Activated T-cell treated with anti-CD3 and anti-CD28 coated beads for 4 hours (primary cell): ENCODE measurements around the gene QRFP.
"Not testable (repeated sequence)": the region's sequence is repeated elsewhere in the genome, so short reads cannot be mapped to it uniquely, and the experiment has no call there.

Experiments used
- DNase-seq: peaks from one replicate; pipeline ENCODE4 v3.0.0-alpha.2; 2020

The QRFP gene

DNA sequence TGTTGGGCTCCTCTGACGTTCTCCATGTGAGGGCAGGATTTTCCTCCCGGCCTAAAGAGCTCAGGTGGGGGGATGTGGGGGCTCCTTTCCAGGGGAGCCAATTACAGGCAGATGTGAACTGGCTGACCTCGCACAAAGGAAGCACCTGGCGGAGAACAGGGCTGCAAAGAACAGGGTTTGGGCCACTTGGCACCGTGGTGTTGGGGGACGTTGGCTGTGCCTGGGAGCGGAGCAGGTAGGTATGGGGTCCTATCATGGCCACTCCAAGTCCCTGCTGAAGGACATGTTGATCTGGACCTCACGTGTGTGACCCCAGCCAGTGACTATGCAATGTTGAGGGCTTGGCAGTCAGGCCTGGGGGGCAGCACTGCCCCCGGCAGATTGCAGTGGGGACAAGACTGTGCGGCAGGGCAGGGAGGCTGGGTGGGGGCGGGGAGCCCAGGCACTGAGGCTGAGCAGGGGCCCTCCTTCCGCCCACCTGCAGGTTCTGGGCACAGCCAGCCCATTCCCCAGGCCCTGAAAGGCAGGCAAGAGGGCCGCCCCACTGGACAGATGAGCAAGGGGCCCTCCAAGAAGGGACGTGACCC is 23.0 kb upstream of the QRFP start:
- DNase-seq: no peak

- no peak for DNase-seq
These were observed 22.4 kb upstream of the QRFP start for GRCh38 chr9:130918826-130919558.

- DNase-seq: no peak
These were observed 21.7 kb upstream of the QRFP start for GRCh38 chr9:130918101-130918825.

GRCh38 chr9:130917168-130917960 is 20.8 kb upstream of the QRFP start:
- no peak for DNase-seq

- DNase-seq: no peak
These were observed 18.5 kb upstream of the QRFP start for GRCh38 chr9:130915096-130915447.

DNA sequence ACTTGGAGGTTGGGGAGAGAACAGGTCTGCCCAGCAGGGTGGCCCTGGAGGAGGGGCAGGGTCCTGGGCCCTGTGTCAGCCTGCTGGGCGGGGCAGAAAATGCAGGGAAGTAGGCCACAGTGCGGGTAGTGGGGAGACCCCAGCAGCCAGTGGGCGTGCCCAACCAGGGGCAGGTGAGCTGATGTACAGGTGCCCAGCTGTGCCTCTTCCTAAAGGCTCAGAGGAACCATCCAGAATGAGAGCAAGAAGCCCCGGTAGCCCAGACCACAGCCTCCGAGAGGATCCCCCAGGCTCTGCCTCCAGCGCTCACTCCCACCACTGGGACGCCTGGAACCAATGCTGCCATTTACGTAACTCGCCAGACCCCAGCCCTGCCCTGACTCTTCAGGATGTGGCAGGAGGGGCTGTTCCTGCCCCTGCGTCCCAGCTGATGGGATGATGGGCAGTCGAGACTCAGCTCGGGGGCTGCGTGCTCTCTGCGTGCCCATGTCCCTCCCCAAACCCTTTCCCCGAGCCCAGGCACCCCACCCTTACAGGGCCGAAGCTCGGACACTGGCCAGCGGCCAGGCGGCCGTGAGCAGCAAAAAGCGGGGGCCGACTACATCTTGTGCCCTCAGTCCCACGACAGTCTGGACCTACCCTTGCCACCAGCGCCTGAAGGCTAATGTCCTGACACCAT is 17.9 kb upstream of the QRFP start:
- DNase-seq: no peak

DNA sequence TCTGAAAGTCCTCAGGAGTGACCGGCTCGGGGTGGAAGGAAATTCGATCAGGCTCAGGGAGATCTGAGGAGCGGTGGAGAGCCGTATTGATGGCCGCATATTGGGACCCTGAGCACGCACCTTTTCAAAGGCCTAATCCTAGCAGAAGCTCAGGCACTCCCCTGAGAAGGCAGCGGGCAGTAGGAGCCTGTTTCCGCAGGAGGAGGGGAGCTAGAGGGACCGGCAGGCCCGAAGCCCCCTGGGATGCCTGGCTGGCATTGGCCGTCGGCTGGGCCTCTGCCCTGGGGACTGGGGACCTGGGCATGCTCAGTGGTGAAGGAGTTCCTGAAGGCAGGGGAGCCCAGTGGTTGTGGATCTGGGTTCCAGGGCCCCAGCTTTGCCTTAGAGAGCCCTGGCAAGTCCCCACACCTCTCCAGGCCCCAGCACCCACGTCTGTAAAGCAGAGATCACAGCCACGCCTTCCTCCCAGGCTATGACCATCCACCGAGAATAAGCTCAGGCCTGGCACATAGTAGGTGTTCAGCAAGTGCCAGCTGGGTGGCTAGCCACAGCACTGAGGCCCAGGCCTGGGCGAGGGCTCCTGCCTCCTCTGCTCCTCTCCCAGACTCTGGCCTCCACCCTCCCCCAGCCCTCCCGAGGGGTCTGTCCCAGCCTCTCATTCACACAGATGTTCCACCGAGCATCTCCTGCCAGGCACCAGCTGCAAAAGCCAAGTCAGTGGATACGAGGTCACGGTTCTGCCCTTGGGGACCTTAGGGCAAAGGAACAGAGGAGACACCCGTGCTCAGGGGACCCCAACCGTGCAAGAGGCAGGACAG is 17.2 kb upstream of the QRFP start:
- no peak for DNase-seq

GRCh38 chr9:130912932-130913598 is 16.5 kb upstream of the QRFP start:
- no peak for DNase-seq

DNA sequence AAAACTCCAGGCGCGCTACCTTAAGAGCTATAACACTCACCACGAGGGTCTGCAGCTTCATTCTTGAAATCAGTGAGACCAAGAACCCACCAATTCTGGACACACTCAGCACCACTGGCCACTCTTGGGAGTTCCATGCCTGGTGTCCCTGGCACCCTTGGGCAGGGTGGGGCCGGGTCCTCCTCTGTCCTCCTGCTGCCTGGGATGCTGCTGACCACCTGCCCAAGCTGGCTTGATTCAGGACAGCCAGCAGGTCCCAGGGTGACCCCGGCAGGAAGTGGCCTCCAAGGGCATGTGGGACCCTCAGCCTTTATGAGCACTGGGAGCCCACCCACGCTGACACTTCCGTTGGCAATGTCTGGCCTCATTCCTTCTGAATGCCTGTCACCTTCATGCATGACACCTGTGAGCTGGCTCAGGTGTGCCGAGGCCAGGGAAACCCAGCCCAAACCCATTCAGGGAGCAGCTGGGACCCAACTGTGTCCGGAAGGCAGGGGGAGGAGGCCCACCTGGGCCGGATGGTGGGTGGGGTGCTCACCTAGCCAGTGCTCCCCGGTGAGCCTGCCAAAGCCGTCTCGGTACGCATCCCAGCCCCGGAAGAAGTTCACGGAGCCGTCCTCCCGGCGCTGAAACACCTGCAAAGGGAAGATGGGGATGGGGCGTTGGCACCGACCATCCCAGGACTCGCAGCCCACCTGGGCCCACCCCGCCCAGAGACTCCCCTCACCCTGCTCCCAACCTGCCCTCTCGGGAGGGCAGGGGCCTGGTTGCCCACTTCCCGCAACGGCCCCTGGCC is 14.8 kb upstream of the QRFP start:
- DNase-seq: no peak

- not testable (repeated sequence) for DNase-seq
These were observed 14.1 kb upstream of the QRFP start for GRCh38 chr9:130910670-130911069.

GRCh38 chr9:130910041-130910440 is 13.4 kb upstream of the QRFP start:
- not testable (repeated sequence) for DNase-seq

DNA sequence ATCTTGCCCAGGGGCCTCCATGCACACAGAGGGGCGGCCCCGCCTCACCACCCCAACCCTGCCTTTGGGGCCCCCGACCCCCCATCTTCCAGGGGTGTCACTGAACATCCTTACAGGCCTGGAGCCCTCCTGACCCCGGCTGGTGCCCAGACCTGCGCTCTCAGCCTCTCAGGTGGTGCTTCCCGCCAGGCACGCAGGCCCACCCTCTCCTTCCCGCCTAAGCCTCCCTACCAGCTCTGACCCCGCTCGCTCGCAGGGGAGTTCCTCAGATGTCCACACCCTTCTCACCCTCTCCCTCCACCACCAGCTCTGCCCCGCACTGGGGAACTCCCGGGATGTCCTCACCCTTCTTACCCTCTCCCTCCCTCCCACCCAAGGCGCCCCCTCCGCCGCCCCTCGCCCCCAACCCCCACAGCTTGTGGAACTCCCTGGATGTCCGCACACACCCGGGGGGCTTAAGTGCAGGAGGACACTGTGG is 12.3 kb upstream of the QRFP start:
- no peak for DNase-seq

- DNase-seq: no peak
These were observed 11.7 kb upstream of the QRFP start for GRCh38 chr9:130908146-130908877.

- DNase-seq: no peak
These were observed 10.3 kb upstream of the QRFP start for GRCh38 chr9:130906735-130907416.

DNA sequence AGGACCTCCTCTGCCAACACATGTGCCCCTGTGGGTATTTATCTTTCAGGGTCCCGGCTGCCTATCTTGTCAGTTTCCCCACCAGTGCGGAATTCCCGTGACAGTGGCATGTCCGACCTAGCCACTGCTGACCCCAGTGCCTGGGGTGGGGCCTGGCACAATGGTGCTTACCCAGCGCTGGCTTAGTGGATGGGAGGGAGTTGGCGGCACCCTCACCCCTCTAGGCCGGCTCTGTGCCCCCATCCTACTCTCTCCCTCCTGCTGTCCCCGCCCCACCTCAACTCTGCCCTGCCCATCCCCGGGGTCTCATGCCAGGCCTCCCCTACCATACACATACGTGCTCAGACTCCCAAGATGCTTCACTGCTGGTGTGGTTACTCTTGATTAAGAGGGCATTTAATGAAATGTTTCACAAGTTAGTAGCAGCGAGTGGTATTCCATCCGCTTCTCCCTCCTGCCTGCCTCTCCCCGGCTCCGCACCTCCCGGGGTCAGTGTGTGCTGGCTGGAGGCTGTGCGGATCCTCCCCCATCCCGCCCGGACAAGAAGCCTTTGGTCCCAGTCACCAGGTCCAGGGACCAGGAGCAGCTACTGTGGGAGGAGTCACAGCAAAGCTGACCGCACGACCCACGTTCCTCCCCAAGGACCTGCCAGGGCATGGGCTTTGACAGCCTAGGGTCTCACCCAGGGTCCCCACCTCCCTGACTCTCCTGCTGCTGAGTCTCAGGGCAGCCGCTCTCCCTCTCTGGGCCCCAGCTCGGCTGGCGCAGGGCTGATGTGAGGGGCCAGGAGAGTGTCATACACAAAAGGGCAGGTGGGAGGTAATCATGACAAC is 9.5 kb upstream of the QRFP start:
- no peak for DNase-seq

DNA sequence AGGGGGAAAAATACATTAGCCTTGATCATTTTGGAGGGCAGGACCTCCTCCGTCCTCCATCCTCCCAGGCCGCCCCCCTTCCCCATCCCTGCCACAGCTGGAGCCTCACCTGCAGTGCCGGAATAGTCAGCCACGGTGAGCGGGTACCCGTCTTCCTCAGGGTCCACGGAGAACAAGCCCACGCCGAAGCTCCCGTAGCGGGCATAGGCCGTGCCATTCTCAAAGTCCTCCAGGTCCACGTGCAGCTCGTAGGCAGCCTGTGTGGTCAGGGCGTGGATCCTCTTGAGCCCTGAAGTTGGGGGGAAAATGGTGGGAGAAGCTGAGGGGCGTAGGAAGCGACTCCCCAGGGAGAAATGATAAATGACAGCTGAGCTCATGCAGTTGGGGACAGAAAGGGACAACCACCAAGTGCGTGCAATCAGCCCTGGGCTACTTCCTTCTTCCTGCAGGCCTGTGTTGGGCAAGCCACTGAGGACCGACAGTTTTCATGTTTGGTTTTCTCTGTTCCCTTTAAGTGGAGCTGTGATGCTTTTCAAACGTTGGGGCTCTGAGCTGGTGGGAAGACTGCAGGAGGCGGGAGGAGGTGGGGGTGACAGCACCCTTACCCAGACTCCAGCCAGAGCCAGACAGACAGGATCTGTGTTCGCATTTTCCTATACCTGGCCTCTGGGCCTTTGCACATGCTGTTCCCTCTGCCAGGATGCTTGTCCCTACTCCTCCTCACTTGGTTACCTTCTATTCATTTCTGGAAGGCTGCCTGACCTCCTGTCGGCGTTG is 8.7 kb upstream of the QRFP start:
- DNase-seq: no peak
